GM18505 (cell line): ENCODE results near the gene ZNF559.
"Not testable (repeated sequence)": the region's sequence is repeated elsewhere in the genome, so short reads cannot be mapped to it uniquely, and the experiment has no call there.

Source experiments
- ATAC-seq: cut with Tn5 transposase; IDR thresholded peaks from one replicate; pipeline ENCODE4 v1.9.1; 2021; ENCODE audit not compliant: unreplicated experiment
- POLR2A ChIP-seq: IDR thresholded peaks from 4 replicates; pipeline ENCODE4 v1.6.1; 2011; ENCODE audit warnings: borderline replicate concordance; ENCODE audit not compliant: insufficient read depth, insufficient read length; ENCODE audit errors: extremely low read depth

The ZNF559 gene

GRCh38 chr19:9323919-9324583 lies at the start of gene ZNF559:
Gene ZNF559, plus strand, starts transcription at chr19:9324179. Its CDS starts 14,371 bp downstream, at chr19:9338550.
- peak; percentile 64 for TF ChIP-seq POLR2A
- ATAC-seq: peak; percentile 96

DNA sequence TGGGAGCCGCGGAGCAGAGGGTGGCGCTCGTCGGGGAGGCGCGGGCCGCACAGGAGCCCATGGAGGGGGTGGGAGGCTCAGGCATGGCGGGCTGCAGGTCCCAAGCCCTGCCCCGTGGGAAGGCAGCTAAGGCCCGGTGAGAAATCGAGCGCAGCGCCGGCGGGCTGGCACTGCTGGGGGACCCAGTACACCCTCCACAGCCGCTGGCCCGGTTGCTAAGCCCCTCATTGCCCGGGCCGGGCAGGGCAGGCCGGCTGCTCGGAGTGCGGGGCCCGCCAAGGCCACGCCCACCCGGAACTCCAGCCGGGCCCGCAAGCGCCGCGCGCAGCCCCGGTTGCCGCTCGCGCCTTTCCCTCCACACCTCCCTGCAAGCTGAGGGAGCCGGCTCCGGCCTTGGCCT lies 40.5 kb upstream of the ZNF559 start:
- not testable (repeated sequence) for ATAC-seq

- no peak for ATAC-seq
- TF ChIP-seq POLR2A: no peak
Observed at GRCh38 chr19:9289231-9289884, 34.6 kb upstream of the ZNF559 start.

GRCh38 chr19:9295411-9295849 lies 28.5 kb upstream of the ZNF559 start:
- ATAC-seq: no peak
- no peak for TF ChIP-seq POLR2A

- TF ChIP-seq POLR2A: no peak
- no peak for ATAC-seq
Observed at GRCh38 chr19:9296336-9296735, 27.6 kb upstream of the ZNF559 start.

- TF ChIP-seq POLR2A: no peak
- ATAC-seq: no peak
Observed at GRCh38 chr19:9306443-9306842, 17.5 kb upstream of the ZNF559 start.

DNA sequence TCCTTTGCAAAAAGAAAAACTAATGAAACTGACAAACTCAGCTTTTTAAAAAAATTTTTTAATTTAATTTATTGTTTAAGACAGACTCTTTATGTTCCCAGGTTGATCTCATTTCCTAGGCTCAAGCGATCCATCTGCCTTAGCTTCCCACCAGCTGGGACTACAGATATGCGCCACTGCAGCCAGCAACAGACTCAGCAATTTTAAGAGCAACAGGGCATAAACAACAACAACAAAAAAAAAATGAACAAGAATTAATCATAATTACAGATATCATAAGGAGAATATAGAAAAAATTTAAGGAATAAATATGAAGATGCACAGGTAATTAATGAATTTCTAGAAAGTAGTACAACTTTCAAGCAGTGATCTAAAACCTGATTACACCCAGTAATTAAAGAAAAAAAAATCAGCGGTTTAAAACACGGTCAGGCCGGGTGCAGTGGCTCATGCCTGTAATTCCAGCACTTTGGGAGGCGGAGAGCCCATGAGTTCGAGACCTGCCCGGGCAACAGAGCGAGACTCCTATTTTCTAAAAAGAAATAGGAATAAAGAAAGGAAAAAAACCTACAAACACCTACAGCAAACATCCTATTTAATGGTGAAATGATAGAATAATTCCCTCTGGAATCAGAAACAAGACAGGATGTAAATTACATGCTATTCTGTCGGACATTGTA lies 15.7 kb upstream of the ZNF559 start:
- TF ChIP-seq POLR2A: no peak
- ATAC-seq: no peak

GRCh38 chr19:9309139-9309973 lies 14.6 kb upstream of the ZNF559 start, which contains the start of gene ZNF699:
Gene ZNF699, minus strand, starts transcription at chr19:9309838. Its CDS starts 4,719 bp downstream, at chr19:9305119.
- TF ChIP-seq POLR2A: peak; percentile 69
- peak; percentile 93 for ATAC-seq

- no peak for TF ChIP-seq POLR2A
- peak; percentile 57 for ATAC-seq
Observed at GRCh38 chr19:9309974-9310446, 14.0 kb upstream of the ZNF559 start.

DNA sequence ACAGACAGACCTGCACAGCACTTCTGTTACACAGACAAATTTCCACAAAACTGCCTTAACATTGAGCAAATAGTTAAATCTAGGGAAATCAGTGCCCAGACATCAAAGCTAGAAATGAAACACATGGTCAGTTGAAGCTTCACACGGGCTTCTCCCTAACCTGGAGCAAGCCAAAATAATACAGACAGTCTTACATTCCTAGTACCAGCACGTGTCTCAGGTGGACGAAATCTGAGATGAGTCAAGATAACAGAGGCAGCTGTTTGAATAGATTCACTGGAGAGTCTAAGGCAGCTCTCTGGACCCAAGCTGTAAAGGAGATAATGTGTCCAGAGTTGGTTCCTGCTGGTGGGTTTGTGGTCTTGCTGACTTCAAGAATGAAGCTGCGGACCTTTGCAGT lies 10.2 kb upstream of the ZNF559 start:
- ATAC-seq: no peak
- no peak for TF ChIP-seq POLR2A

DNA sequence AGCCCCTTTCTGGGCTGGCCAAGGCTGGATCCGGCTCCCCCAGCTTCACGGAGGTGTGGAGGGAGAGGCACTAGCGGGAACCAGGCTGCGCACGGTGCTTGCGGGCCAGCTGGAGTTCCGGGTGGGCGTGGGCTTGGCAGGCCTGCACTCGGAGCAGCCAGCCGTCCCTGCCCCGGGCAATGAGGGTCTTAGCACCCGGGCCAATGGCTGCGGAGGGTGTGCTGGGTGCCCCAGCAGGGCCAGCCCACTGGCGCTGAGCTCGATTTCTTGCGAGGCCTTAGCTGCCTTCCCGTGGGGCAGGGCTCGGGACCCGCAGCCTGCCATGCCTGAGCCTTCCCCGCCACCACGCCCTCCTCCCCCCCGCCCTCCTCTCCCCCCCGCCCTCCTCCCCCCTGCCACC lies 2.6 kb upstream of the ZNF559 start:
- TF ChIP-seq POLR2A: no peak
- no peak for ATAC-seq

DNA sequence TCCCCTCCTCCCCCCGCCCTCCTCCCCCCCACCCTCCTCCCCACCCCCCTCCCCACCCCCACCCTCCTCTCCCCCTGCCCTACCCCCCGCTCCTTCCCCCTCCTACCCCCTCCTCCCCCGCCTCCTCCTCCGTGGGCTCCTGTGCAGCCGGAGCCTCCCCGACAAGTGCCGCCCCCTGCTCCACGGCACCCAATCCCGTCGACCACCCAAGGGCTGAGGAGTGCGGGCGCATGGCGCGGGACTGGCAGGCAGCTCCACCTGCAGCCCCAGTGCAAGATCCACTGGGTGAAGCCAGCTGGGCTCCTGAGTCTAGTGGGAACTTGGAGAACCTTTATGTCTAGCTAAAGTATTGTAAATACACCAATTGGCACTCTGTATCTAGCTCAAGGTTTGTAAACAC lies 2.2 kb upstream of the ZNF559 start:
- ATAC-seq: not testable (repeated sequence)

GRCh38 chr19:9322201-9322600 lies 1.8 kb upstream of the ZNF559 start:
- ATAC-seq: not testable (repeated sequence)
